Esophagus muscularis mucosa (tissue), 4 donors: ENCODE data around the gene ATP5F1D. TPM values are rescaled to one million over a fixed set of nuclear protein-coding genes. Genes with fewer than 3 reads are reported as not detected.
A peak's percentile ranks its signal among the peaks of the same experiment; 100 is the strongest.

ENCODE experiments used
- DNase-seq: peaks from one replicate; pipeline ENCODE4 v3.0.0-alpha.2; 2017; ENCODE audit errors: extremely low spot score
- H3K27ac ChIP-seq, 4 donors: fragments of 200-600 bp; sonication (generic); replicated peaks in 1 of 4; 1 replicate in 3 of 4; 2 replicates in 1 of 4; pipeline ENCODE4 v1.5.1; 2016 to 2019; ENCODE audit warnings: mild to moderate bottlenecking in 1 of 4
- H3K27me3 ChIP-seq, 4 donors: fragments of 200-600 bp; sonication (generic); one replicate each; pipeline versions ENCODE4 v1.5.1 to v1.6.0; 2016 to 2019
- H3K36me3 ChIP-seq, 4 donors: fragments of 200-600 bp; sonication (generic); one replicate each; pipeline ENCODE4 v1.5.1; 2016 to 2019
- H3K4me1 ChIP-seq, 4 donors: fragments of 200-600 bp; sonication (generic); one replicate each; pipeline ENCODE4 v1.5.1; 2016 to 2019
- H3K4me3 ChIP-seq, 4 donors: fragments of 200-600 bp; sonication (generic); 1 replicate in 2 of 4; 2 replicates in 2 of 4; pipeline ENCODE4 v1.5.1; 2016 to 2019; ENCODE audit warnings: mild to moderate bottlenecking in 4 of 4, moderate library complexity in 1 of 4
- H3K9me3 ChIP-seq, 4 donors: fragments of 200-600 bp; sonication (generic); 1 replicate in 3 of 4; 2 replicates in 1 of 4; pipeline ENCODE4 v1.5.1; 2016 to 2019
- CTCF ChIP-seq, 3 experiments: fragments of 200-600 bp in 2 of 3; fragments of 450-650 bp in 1 of 3; sonication (generic) in 2 of 3; IDR thresholded peaks; one replicate each; pipeline ENCODE4 v1.5.1; 2017 to 2019; ENCODE audit warnings: antibody characterized with exemption in 3 of 3, mild to moderate bottlenecking in 2 of 3, moderate library complexity in 1 of 3
- EP300 ChIP-seq: sonication (generic); formaldehyde crosslinking; IDR thresholded peaks from one replicate; pipeline ENCODE4 v1.6.1; 2017; ENCODE audit warnings: antibody characterized with exemption
- POLR2A ChIP-seq: fragments of 450-650 bp; IDR thresholded peaks from one replicate; pipeline ENCODE4 v1.6.1; 2017; ENCODE audit warnings: antibody characterized with exemption, moderate library complexity, mild to moderate bottlenecking, low read depth
- POLR2AphosphoS5 ChIP-seq, 2 donors: sonication (generic); formaldehyde crosslinking; IDR thresholded peaks; one replicate each; pipeline ENCODE4 v1.6.1; 2017; ENCODE audit warnings: antibody characterized with exemption in 2 of 2
- WGBS: methylation state at CpG from one replicate; pipeline ENCODE4 v1.1.5; 2018; 5-methylcytosine and 5-hydroxymethylcytosine counted together
- intact Hi-C: fragments of 100-400 bp; cut with DNase I; formaldehyde crosslinking; loops from one replicate; pipeline ENCODE4 v1.15.1; 2023
- total RNA-seq, 4 donors: library from RNA; depleted of rRNA; stranded (reverse); fragments of >200 nt; gene quantifications; one replicate each; pipeline versions ENCODE4 v1.1.0 to v1.2.1, GENCODE V29; 2016

ATP5F1D gene
- total RNA-seq, 4 donors from 2014 or later: 77.5 to 140 (median 109) TPM

- no peak for DNase-seq
- no peaks in the 10 kb centered on the region for H3K9me3 ChIP-seq
- no peak overlapping the region for H3K4me3 ChIP-seq
- 84% methylated on average over 29 of the region's 61 CpGs for WGBS
- H3K27me3 ChIP-seq: no peaks in the 10 kb centered on the region
- intact Hi-C loops: no loop called here
- TF ChIP-seq CTCF (IDR thresholded peaks at IDR 0.05) (no peak), POLR2AphosphoS5 (IDR thresholded peaks at IDR 0.05) (no peak), EP300 (no peak), POLR2A (no peak)
- peaks cover 16 to 22% (median 20%) of the 10 kb centered on the region in 4 donors for H3K4me1 ChIP-seq
- H3K27ac ChIP-seq: no peak overlapping the region
- H3K36me3 ChIP-seq: peaks cover 20 to 39% (median 32%) of the 10 kb centered on the region in 4 donors
Observed at GRCh38 chr19:1229924-1230782, 11.4 kb upstream of the ATP5F1D start.

GRCh38 chr19:1230783-1231489 lies 10.6 kb upstream of the ATP5F1D start:
- H3K27ac ChIP-seq: no peak overlapping the region
- H3K27me3 ChIP-seq: no peaks in the 10 kb centered on the region
- no peaks in the 10 kb centered on the region for H3K9me3 ChIP-seq
- no peak overlapping the region for H3K4me3 ChIP-seq
- DNase-seq: no peak
- TF ChIP-seq EP300 (no peak), POLR2AphosphoS5 (IDR thresholded peaks at IDR 0.05) (no peak), CTCF (IDR thresholded peaks at IDR 0.05) (no peak), POLR2A (no peak)
- intact Hi-C loops: no loop called here
- 86% methylated on average over 10 of the region's 38 CpGs for WGBS
- peaks cover 20 to 31% (median 24%) of the 10 kb centered on the region in 4 donors for H3K36me3 ChIP-seq
- H3K4me1 ChIP-seq: peaks cover 16 to 24% (median 20%) of the 10 kb centered on the region in 4 donors

- no peak for DNase-seq
- Histone ChIP-seq H3K27ac (peak overlapping the region; percentile 35 to 46 (median 40)), H3K4me3 (no peak overlapping the region), H3K27me3 (peaks cover 0 to 9% (median under 1%) of the 10 kb centered on the region in 4 donors), H3K4me1 (peaks cover 18 to 34% (median 29%) of the 10 kb centered on the region in 4 donors), H3K9me3 (no peaks in the 10 kb centered on the region), H3K36me3 (peaks cover 12 to 21% (median 14%) of the 10 kb centered on the region in 4 donors)
- no peak for TF ChIP-seq CTCF (IDR thresholded peaks at IDR 0.05)
- TF ChIP-seq POLR2A: no peak
- no peak for TF ChIP-seq EP300
- no peak for TF ChIP-seq POLR2AphosphoS5 (IDR thresholded peaks at IDR 0.05)
- intact Hi-C loops: no loop called here
- 75% methylated on average over 8 of the region's 15 CpGs for WGBS
Observed at GRCh38 chr19:1231729-1232637, 9.6 kb upstream of the ATP5F1D start.

- H3K4me3 ChIP-seq: no peak overlapping the region
- H3K36me3 ChIP-seq: peaks cover 6 to 14% (median 7%) of the 10 kb centered on the region in 4 donors
- intact Hi-C loops: no loop called here
- H3K4me1 ChIP-seq: peaks cover 23 to 41% (median 35%) of the 10 kb centered on the region in 4 donors
- H3K9me3 ChIP-seq: no peaks in the 10 kb centered on the region
- WGBS: 10% methylated on average over 9 of the region's 15 CpGs
- no peak for TF ChIP-seq EP300
- TF ChIP-seq POLR2AphosphoS5 (IDR thresholded peaks at IDR 0.05): no peak
- no peak for TF ChIP-seq CTCF (IDR thresholded peaks at IDR 0.05)
- TF ChIP-seq POLR2A: no peak
- DNase-seq: no peak
- peak overlapping the region; percentile 35 to 46 (median 40) for H3K27ac ChIP-seq
- peaks cover 0 to 14% (median 2%) of the 10 kb centered on the region in 4 donors for H3K27me3 ChIP-seq
Observed at GRCh38 chr19:1232652-1233072, 8.9 kb upstream of the ATP5F1D start.
